ENCODE data around the gene KASH5.

DNA sequence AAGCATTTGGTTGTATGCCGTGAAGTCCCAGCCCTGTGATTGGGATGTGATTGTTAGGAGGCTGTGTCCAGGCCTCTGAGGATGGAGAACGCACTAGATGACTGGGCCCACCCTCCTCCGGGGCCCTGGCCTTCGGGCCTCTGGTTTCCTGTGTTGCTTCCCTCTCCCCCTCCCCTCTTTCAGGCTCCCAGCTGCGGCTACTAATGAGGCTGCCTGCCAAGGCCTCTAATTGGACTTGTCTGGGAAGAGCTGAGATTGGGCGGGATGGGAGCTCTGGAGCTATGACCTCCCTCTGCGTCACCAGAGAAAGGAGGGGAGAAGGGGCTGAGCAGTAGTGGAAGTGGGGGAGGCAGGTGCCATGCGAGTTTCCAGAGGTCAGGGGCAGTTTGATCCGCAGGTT is 25.3 kb downstream of the KASH5 start:
- TF ChIP-seq, protein P1, sequence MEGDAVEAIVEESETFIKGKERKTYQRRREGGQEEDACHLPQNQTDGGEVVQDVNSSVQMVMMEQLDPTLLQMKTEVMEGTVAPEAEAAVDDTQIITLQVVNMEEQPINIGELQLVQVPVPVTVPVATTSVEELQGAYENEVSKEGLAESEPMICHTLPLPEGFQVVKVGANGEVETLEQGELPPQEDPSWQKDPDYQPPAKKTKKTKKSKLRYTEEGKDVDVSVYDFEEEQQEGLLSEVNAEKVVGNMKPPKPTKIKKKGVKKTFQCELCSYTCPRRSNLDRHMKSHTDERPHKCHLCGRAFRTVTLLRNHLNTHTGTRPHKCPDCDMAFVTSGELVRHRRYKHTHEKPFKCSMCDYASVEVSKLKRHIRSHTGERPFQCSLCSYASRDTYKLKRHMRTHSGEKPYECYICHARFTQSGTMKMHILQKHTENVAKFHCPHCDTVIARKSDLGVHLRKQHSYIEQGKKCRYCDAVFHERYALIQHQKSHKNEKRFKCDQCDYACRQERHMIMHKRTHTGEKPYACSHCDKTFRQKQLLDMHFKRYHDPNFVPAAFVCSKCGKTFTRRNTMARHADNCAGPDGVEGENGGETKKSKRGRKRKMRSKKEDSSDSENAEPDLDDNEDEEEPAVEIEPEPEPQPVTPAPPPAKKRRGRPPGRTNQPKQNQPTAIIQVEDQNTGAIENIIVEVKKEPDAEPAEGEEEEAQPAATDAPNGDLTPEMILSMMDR (IDR thresholded peaks at IDR 0.05; ENCODE audit: low read length) = no peak
- TF ChIP-seq EZH2 (optimal IDR thresholded peaks at IDR 0.05; ENCODE audit: low read depth, low read length) = no peak

Measured in MM.1S (cell line).